OCI-LY1 (cell line): ENCODE measurements around the gene TES.
A peak's percentile ranks its signal among the peaks of the same experiment; 100 is the strongest.

ENCODE experiments used
- H2AFZ ChIP-seq: fragments of 200-600 bp; sonication (generic), shearing (Covaris generic); 2 replicates; pipeline ENCODE4 v1.6.0; 2014; ENCODE audit warnings: antibody characterized with exemption, mild to moderate bottlenecking, low read length
- H3F3A ChIP-seq: fragments of 200-600 bp; sonication (generic), shearing (Covaris generic); 2 replicates; pipeline ENCODE4 v1.6.0; 2014; ENCODE audit warnings: mild to moderate bottlenecking, antibody characterized with exemption, low read length, moderate library complexity; ENCODE audit not compliant: insufficient read depth
- H3K27ac ChIP-seq: fragments of 200-600 bp; sonication (generic); 2 replicates; pipeline ENCODE4 v1.5.1; 2014; ENCODE audit warnings: low read length, mixed run types, mild to moderate bottlenecking, low read depth; ENCODE audit not compliant: poor library complexity, severe bottlenecking
- H3K27me3 ChIP-seq: fragments of 200-600 bp; sonication (generic); 2 replicates; pipeline ENCODE4 v1.6.0; 2014; ENCODE audit warnings: antibody characterized with exemption, mild to moderate bottlenecking, low read length, moderate library complexity; ENCODE audit not compliant: insufficient read depth
- H3K36me3 ChIP-seq: fragments of 200-600 bp; sonication (generic); 2 replicates; pipeline ENCODE4 v1.6.1; 2014; ENCODE audit warnings: mild to moderate bottlenecking, antibody characterized with exemption, low read length, moderate library complexity, mixed read lengths; ENCODE audit not compliant: insufficient read depth
- H3K4me1 ChIP-seq: fragments of 200-600 bp; sonication (generic); 2 replicates; pipeline ENCODE4 v1.5.1; 2014; ENCODE audit warnings: mild to moderate bottlenecking, low read length, moderate library complexity; ENCODE audit not compliant: insufficient read depth, severe bottlenecking
- H3K4me2 ChIP-seq: fragments of 200-600 bp; sonication (generic), shearing (Covaris generic); 2 replicates; pipeline ENCODE4 v1.6.1; 2014; ENCODE audit warnings: low read length
- H3K4me3 ChIP-seq: fragments of 200-600 bp; sonication (generic); 2 replicates; pipeline ENCODE4 v1.5.1; 2014; ENCODE audit warnings: low read length, low read depth, mild to moderate bottlenecking, mixed read lengths; ENCODE audit not compliant: poor library complexity, severe bottlenecking
- H3K79me2 ChIP-seq: fragments of 200-600 bp; shearing (Covaris generic); 2 replicates; pipeline ENCODE4 v1.6.1; 2016; ENCODE audit warnings: mixed run types, low read length, mixed read lengths; ENCODE audit not compliant: insufficient read depth
- H3K9ac ChIP-seq: fragments of 200-600 bp; sonication (generic), shearing (Covaris generic); 2 replicates; pipeline ENCODE4 v1.6.1; 2014; ENCODE audit warnings: mild to moderate bottlenecking, low read length, mixed read lengths
- H3K9me2 ChIP-seq: fragments of 200-600 bp; sonication (generic), shearing (Covaris generic); 2 replicates; pipeline ENCODE4 v1.6.1; 2014; ENCODE audit warnings: low read depth, mild to moderate bottlenecking, low read length, mixed read lengths
- H3K9me3 ChIP-seq: fragments of 200-600 bp; shearing (Covaris generic); 2 replicates; pipeline ENCODE4 v1.6.1; 2014; ENCODE audit warnings: low read length, mixed read lengths
- H4K20me1 ChIP-seq: fragments of 200-600 bp; sonication (generic), shearing (Covaris generic); 2 replicates; pipeline ENCODE4 v1.6.0; 2016; ENCODE audit warnings: mild to moderate bottlenecking, low read length; ENCODE audit not compliant: insufficient read depth
- EZH2 ChIP-seq: fragments of 200-600 bp; sonication (generic), shearing (Covaris generic); IDR thresholded peaks from 2 replicates; pipeline ENCODE4 v1.8.0; 2017; ENCODE audit warnings: borderline replicate concordance, mixed run types, mild to moderate bottlenecking, antibody characterized with exemption, low read length, moderate library complexity, mixed read lengths
- TF ChIP-seq, protein P1 (sequence below): fragments of 200-600 bp; sonication (generic), shearing (Covaris generic); IDR thresholded peaks from 2 replicates; pipeline ENCODE4 v1.5.1; 2017; ENCODE audit warnings: mild to moderate bottlenecking, antibody characterized with exemption, low read length, moderate library complexity, mixed read lengths

TES gene

GRCh38 chr7:116234517-116235200, 24.3 kb downstream of the TES start:
- Histone ChIP-seq H3K27ac (no peak overlapping the region), H3K4me3 (no peak overlapping the region), H3K9me3 (no peaks in the 10 kb centered on the region), H3K4me1 (peaks cover 21% of the 10 kb centered on the region), H3K9me2 (no peaks in the 10 kb centered on the region), H3K27me3 (no peaks in the 10 kb centered on the region), H3K4me2 (no peak overlapping the region), H3K79me2 (peaks cover 37% of the 10 kb centered on the region), H3F3A (no peaks in the 10 kb centered on the region), H3K9ac (no peak overlapping the region), H2AFZ (no peak overlapping the region), H4K20me1 (no peaks in the 10 kb centered on the region), H3K36me3 (peaks cover 19% of the 10 kb centered on the region; the same call in 1 of the 2 replicates)
- TF ChIP-seq, protein P1, sequence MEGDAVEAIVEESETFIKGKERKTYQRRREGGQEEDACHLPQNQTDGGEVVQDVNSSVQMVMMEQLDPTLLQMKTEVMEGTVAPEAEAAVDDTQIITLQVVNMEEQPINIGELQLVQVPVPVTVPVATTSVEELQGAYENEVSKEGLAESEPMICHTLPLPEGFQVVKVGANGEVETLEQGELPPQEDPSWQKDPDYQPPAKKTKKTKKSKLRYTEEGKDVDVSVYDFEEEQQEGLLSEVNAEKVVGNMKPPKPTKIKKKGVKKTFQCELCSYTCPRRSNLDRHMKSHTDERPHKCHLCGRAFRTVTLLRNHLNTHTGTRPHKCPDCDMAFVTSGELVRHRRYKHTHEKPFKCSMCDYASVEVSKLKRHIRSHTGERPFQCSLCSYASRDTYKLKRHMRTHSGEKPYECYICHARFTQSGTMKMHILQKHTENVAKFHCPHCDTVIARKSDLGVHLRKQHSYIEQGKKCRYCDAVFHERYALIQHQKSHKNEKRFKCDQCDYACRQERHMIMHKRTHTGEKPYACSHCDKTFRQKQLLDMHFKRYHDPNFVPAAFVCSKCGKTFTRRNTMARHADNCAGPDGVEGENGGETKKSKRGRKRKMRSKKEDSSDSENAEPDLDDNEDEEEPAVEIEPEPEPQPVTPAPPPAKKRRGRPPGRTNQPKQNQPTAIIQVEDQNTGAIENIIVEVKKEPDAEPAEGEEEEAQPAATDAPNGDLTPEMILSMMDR: no peak
- no peak for TF ChIP-seq EZH2

GRCh38 chr7:116235380-116235779, 25.0 kb downstream of the TES start:
- no peaks in the 10 kb centered on the region for H3K9me3 ChIP-seq
- no peaks in the 10 kb centered on the region for H3F3A ChIP-seq
- H4K20me1 ChIP-seq: no peaks in the 10 kb centered on the region
- H3K9me2 ChIP-seq: no peaks in the 10 kb centered on the region
- H3K27me3 ChIP-seq: no peaks in the 10 kb centered on the region
- H3K4me3 ChIP-seq: no peak overlapping the region
- peaks cover 14% of the 10 kb centered on the region for H3K4me1 ChIP-seq
- H3K36me3 ChIP-seq: peaks cover 26% of the 10 kb centered on the region; the same call in 1 of the 2 replicates
- H3K27ac ChIP-seq: no peak overlapping the region
- TF ChIP-seq, protein P1: no peak
- TF ChIP-seq EZH2: no peak
- H3K79me2 ChIP-seq: peaks cover 35% of the 10 kb centered on the region
- H3K4me2 ChIP-seq: no peak overlapping the region
- H3K9ac ChIP-seq: no peak overlapping the region
- no peak overlapping the region for H2AFZ ChIP-seq

DNA sequence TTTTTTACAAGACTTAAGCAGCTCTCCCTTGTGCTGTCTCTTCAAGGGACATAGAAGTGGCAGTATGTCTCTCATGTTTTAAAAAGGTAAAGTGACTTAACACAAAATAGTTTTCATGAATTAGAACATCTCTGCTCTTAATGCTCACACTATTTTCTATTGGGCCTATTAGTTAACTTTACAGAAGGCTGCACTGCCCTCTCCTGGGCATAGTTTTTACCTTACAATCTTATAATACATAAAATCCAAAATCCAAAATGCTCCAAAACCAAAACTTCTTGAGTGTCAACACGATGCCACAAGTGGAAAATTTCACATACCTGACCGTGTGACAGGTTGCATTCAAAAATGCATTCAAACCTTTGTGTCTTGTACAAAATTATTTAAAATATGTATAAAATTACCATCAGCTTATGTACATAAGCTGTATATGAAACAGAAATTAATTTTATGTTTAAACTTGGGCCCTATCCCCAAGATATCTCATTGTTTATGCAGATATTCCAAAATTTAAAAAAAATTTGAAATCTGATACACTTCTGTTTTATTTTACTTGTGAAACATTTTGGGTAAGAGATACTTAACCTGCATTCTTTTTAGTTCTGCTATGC, 25.8 kb downstream of the TES start:
- Histone ChIP-seq H3K27me3 (no peaks in the 10 kb centered on the region), H3K9ac (no peak overlapping the region), H3K79me2 (peaks cover 30% of the 10 kb centered on the region), H3K4me3 (no peak overlapping the region), H3K27ac (no peak overlapping the region), H3F3A (no peaks in the 10 kb centered on the region), H2AFZ (no peak overlapping the region), H3K9me3 (no peaks in the 10 kb centered on the region), H3K9me2 (no peaks in the 10 kb centered on the region), H4K20me1 (no peaks in the 10 kb centered on the region), H3K4me2 (no peak overlapping the region), H3K4me1 (peaks cover 9% of the 10 kb centered on the region), H3K36me3 (peaks cover 34% of the 10 kb centered on the region)
- TF ChIP-seq, protein P1: peak; percentile 86
- TF ChIP-seq EZH2: no peak
